AG08396 (cell line): ENCODE measurements around the gene FBLN5.

Experiments
- DNase-seq: peaks from one replicate; pipeline ENCODE4 v3.0.0; 2012; ENCODE audit warnings: low spot score, mixed read lengths

Gene FBLN5

GRCh38 chr14:91946622-91947474 lies 646 bp downstream of the FBLN5 start:
- DNase-seq, result no peak

- no peak for DNase-seq
Measured at GRCh38 chr14:91945751-91946621, 1.5 kb downstream of the FBLN5 start.

- no peak for DNase-seq
Measured at GRCh38 chr14:91942946-91943345, 4.5 kb downstream of the FBLN5 start.

GRCh38 chr14:91942128-91942527 lies 5.4 kb downstream of the FBLN5 start:
- DNase-seq, result no peak

- DNase-seq, result no peak
Measured at GRCh38 chr14:91940209-91940608, 7.3 kb downstream of the FBLN5 start.

- DNase-seq, result no peak
Measured at GRCh38 chr14:91935586-91935985, 11.9 kb downstream of the FBLN5 start.

GRCh38 chr14:91934554-91935285 lies 12.8 kb downstream of the FBLN5 start:
- no peak for DNase-seq

- no peak for DNase-seq
Measured at GRCh38 chr14:91931478-91932088, 15.9 kb downstream of the FBLN5 start.

- no peak for DNase-seq
Measured at GRCh38 chr14:91929700-91930099, 17.8 kb downstream of the FBLN5 start.

- no peak for DNase-seq
Measured at GRCh38 chr14:91927800-91928199, 19.7 kb downstream of the FBLN5 start.

GRCh38 chr14:91927191-91927590 lies 20.3 kb downstream of the FBLN5 start:
- no peak for DNase-seq

GRCh38 chr14:91926131-91926890 lies 21.2 kb downstream of the FBLN5 start:
- DNase-seq, result no peak

GRCh38 chr14:91925727-91926121 lies 21.8 kb downstream of the FBLN5 start:
- no peak for DNase-seq

- no peak for DNase-seq
Measured at GRCh38 chr14:91925001-91925726, 22.3 kb downstream of the FBLN5 start.

GRCh38 chr14:91920526-91920925 lies 27.0 kb downstream of the FBLN5 start:
- no peak for DNase-seq

- peak; percentile 63 for DNase-seq
Measured at GRCh38 chr14:91919814-91920213, 27.7 kb downstream of the FBLN5 start.

- DNase-seq, result no peak
Measured at GRCh38 chr14:91918186-91918883, 29.2 kb downstream of the FBLN5 start.

- DNase-seq, result no peak
Measured at GRCh38 chr14:91912035-91912434, 35.5 kb downstream of the FBLN5 start.

- DNase-seq, result peak; percentile 43
Measured at GRCh38 chr14:91911474-91912032, 35.9 kb downstream of the FBLN5 start.

GRCh38 chr14:91910196-91910595 lies 37.3 kb downstream of the FBLN5 start:
- no peak for DNase-seq
